ENCODE measurements around the gene ZCCHC14. TPM values are rescaled to one million over a fixed set of nuclear protein-coding genes. Genes with fewer than 3 reads are reported as not detected.
"Not testable (repeated sequence)": the region's sequence is repeated elsewhere in the genome, so short reads cannot be mapped to it uniquely, and the experiment has no call there.

The ZCCHC14 gene
- total RNA-seq, 2 donors from 2014 or later: 10.6 to 18.0 TPM

DNA sequence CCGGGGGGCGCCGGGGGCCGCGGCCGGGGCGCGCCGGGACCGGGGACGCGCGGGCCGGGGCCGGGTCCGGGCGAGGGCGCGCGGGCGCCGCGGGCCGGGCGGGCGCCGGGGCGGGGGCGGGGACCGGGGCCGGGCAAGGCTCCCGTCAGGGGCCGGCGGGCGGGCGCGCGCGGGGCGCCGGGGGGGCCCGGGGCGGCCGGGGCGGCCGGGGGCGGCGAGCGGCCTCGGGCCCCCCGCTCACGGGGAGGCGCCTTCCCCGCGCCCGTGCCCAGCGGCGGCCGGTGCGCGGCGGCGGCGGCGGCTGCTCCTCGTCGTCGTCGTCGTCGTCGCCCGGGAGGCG is 563 bp downstream of the ZCCHC14 start:
- Histone ChIP-seq H3K9me3 (no peaks in the 10 kb centered on the region), H3K4me3 (peak overlapping the region; percentile 50 to 59), H3K27me3 (no peaks in the 10 kb centered on the region), H3K4me1 (peaks cover 0 to 51% of the 10 kb centered on the region in 2 donors), H3K27ac (peak overlapping the region in 1 of 2 donors; percentile 16), H3K36me3 (no peaks in the 10 kb centered on the region)
- DNase-seq (ENCODE audit: low spot score): no peak
- TF ChIP-seq, protein P1, sequence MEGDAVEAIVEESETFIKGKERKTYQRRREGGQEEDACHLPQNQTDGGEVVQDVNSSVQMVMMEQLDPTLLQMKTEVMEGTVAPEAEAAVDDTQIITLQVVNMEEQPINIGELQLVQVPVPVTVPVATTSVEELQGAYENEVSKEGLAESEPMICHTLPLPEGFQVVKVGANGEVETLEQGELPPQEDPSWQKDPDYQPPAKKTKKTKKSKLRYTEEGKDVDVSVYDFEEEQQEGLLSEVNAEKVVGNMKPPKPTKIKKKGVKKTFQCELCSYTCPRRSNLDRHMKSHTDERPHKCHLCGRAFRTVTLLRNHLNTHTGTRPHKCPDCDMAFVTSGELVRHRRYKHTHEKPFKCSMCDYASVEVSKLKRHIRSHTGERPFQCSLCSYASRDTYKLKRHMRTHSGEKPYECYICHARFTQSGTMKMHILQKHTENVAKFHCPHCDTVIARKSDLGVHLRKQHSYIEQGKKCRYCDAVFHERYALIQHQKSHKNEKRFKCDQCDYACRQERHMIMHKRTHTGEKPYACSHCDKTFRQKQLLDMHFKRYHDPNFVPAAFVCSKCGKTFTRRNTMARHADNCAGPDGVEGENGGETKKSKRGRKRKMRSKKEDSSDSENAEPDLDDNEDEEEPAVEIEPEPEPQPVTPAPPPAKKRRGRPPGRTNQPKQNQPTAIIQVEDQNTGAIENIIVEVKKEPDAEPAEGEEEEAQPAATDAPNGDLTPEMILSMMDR (IDR thresholded peaks at IDR 0.05): no peak

GRCh38 chr16:87491522-87492290 is 1.1 kb downstream of the ZCCHC14 start:
- Histone ChIP-seq H3K9me3 (no peaks in the 10 kb centered on the region), H3K27me3 (no peaks in the 10 kb centered on the region), H3K4me1 (peaks cover 0 to 57% of the 10 kb centered on the region in 2 donors), H3K27ac (peak overlapping the region; percentile 21 to 71), H3K36me3 (no peaks in the 10 kb centered on the region), H3K4me3 (peak overlapping the region; percentile 50 to 59)
- TF ChIP-seq, protein P1 (IDR thresholded peaks at IDR 0.05): peak in 1 of 2 donors; percentile 24
- DNase-seq (ENCODE audit: low spot score): no peak

DNA sequence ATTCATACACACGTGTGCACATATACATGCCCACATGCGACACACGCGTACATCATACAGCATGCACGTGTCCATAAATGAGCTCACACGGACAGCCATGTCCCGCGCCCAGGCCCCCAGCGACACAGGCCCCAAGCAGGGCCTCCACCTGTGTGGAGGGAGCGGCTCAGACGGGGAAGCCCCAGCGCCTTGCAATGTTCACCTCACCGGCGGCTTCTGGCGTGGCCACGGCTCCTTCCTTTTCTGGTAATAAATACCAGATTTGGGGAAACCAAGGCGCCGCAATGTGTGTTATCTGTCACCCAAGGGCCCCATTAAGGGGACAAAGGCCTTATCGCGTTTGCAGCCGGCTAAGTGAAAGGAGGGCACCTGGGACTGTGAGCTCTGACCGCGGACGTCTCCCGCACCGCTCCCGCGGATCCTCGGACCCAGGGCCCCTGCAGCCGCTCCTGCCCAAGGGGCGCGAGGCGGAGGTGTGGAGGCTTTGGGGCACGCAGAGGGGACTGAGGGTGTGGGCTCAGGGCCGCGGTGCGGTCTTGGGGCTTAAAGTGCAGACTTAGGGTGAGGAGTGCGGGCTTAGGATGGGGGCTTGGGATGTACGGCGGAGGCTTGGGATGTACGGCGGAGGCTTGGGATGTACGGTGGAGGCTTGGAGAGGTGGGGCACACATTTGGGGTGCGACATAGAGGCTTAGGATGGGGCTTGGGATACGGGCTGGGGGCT is 1.9 kb downstream of the ZCCHC14 start:
- Histone ChIP-seq H3K27ac (peak overlapping the region; percentile 21 to 71), H3K4me3 (peak overlapping the region; percentile 50 to 59), H3K4me1 (peaks cover 0 to 64% of the 10 kb centered on the region in 2 donors)
- DNase-seq (ENCODE audit: low spot score); H3K36me3 ChIP-seq; H3K9me3 ChIP-seq; H3K27me3 ChIP-seq: not testable (repeated sequence)

DNA sequence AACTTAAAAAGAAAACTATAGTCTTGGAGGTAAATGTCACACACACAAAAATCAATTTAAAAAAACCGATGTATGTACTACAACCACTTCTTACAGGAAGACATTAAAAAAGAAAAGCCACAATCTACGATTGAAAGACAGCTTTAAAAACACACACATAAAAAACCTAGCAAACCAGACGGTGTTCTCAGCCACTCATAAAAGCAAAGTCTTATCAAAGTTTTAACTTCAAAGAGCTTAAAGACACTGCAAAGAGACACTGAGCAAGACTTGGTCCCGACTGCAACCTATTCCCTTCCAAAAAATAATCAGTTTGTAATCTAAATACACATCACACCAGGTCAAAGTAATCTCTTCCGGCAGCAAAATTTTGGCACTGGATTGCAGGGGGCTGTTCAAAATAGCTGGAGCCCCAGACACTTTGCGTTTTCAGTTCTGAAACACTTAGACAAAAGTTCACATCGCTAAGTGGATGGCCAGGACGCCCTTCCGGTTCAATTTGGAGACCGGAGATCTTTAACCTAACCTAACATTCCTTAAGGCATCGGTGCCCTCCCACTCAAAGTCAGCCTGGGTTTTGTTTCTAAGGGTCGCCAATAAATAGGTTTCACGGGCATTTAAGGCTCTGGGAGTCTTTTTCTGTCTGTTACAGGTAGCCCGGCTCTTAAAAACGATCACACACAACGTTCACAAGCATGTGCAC is 2.6 kb downstream of the ZCCHC14 start:
- peak overlapping the region; percentile 50 to 59 for H3K4me3 ChIP-seq

GRCh38 chr16:87489434-87490045 is 3.3 kb downstream of the ZCCHC14 start:
- peak overlapping the region in 1 of 2 donors; percentile 21 for H3K27ac ChIP-seq
- peaks cover 0 to 78% of the 10 kb centered on the region in 2 donors for H3K4me1 ChIP-seq
- TF ChIP-seq, protein P1 (IDR thresholded peaks at IDR 0.05): no peak

More for the DNA sequence above, 2.6 kb downstream of the ZCCHC14 start:
- no peak for DNase-seq (ENCODE audit: low spot score)
- H3K36me3 ChIP-seq: no peaks in the 10 kb centered on the region
- H3K27ac ChIP-seq: peak overlapping the region; percentile 21 to 71
- TF ChIP-seq, protein P1 (IDR thresholded peaks at IDR 0.05): no peak
- H3K9me3 ChIP-seq: no peaks in the 10 kb centered on the region
- H3K4me1 ChIP-seq: peaks cover 0 to 71% of the 10 kb centered on the region in 2 donors
- no peaks in the 10 kb centered on the region for H3K27me3 ChIP-seq

DNA sequence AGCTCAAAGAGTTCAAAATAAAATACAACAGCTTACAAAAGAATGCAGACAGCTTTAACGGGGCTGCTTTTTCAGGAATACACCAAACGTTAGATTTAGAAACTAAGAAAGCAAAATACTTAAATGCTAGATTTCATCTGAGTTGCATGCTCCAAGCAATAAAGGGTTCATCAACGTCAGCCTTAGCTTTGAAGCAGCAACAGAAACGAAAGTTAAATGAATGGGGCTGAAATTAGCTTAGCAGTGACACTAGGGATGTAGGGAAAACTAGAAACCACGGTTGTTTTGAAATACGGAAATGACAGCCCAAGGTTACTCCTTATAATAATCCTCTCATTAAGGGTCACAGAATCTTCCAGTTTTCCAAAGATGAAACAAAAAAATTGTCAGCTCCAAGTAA is 3.9 kb downstream of the ZCCHC14 start:
- peaks cover 0 to 83% of the 10 kb centered on the region in 2 donors for H3K4me1 ChIP-seq
- H3K4me3 ChIP-seq; H3K9me3 ChIP-seq; H3K36me3 ChIP-seq; H3K27me3 ChIP-seq; DNase-seq (ENCODE audit: low spot score): not testable (repeated sequence)
- peak overlapping the region in 1 of 2 donors; percentile 11 for H3K27ac ChIP-seq

More at GRCh38 chr16:87489434-87490045, 3.3 kb downstream of the ZCCHC14 start:
- no peaks in the 10 kb centered on the region for H3K36me3 ChIP-seq
- no peaks in the 10 kb centered on the region for H3K27me3 ChIP-seq
- no peak for DNase-seq (ENCODE audit: low spot score)
- H3K9me3 ChIP-seq: no peaks in the 10 kb centered on the region
- H3K4me3 ChIP-seq: no peak overlapping the region
